GM23338 (cell line): ENCODE data around the gene GOLT1A.

Source experiments
- CREB1 ChIP-seq: fragments of 250-450 bp; sonication (Bioruptor Pico); IDR thresholded peaks from 2 replicates; pipeline ENCODE4 v1.5.0; 2020; ENCODE audit warnings: low read depth, mild to moderate bottlenecking, moderate library complexity
- EZH2 ChIP-seq: fragments of 200-600 bp; sonication (generic); IDR thresholded peaks from one replicate; pipeline ENCODE4 v1.8.0; 2017; ENCODE audit warnings: antibody characterized with exemption, mild to moderate bottlenecking, low read depth; ENCODE audit not compliant: unreplicated experiment
- EZH2phosphoT487 ChIP-seq: fragments of 200-600 bp; sonication (generic); IDR thresholded peaks from one replicate; pipeline ENCODE4 v1.8.1; 2018; ENCODE audit warnings: antibody characterized with exemption; ENCODE audit not compliant: unreplicated experiment
- NANOG ChIP-seq: IDR thresholded peaks from 2 replicates; pipeline ENCODE4 v1.6.1; 2016; ENCODE audit warnings: antibody characterized with exemption, borderline replicate concordance
- POLR2AphosphoS5 ChIP-seq: IDR thresholded peaks from 2 replicates; pipeline ENCODE4 v1.6.1; 2016; ENCODE audit warnings: antibody characterized with exemption, low read depth
- STAT1 ChIP-seq: IDR thresholded peaks from one replicate; pipeline ENCODE4 v1.6.1; 2016; ENCODE audit warnings: antibody characterized with exemption; ENCODE audit not compliant: unreplicated experiment
- ZNF114 ChIP-seq: fragments of 250-450 bp; sonication (Bioruptor Pico); IDR thresholded peaks from 2 replicates; pipeline ENCODE4 v1.5.0; 2020; ENCODE audit warnings: mild to moderate bottlenecking, moderate library complexity
- ZNF331 ChIP-seq: fragments of 250-450 bp; sonication (Bioruptor Pico); IDR thresholded peaks from 2 replicates; pipeline ENCODE4 v1.5.0; 2020; ENCODE audit warnings: low read depth, mild to moderate bottlenecking, moderate library complexity
- TF ChIP-seq, protein P1 (sequence below), 2 experiments: fragments of 200-600 bp in 1 of 2; sonication (generic) in 1 of 2; conservative IDR thresholded peaks; 2 replicates each; pipeline versions ENCODE4 v1.5.1 to v1.6.1; 2016 to 2017; ENCODE audit warnings: antibody characterized with exemption in 2 of 2, low read depth in 2 of 2, mild to moderate bottlenecking in 2 of 2, moderate library complexity in 1 of 2
- TF ChIP-seq, protein P2 (sequence below): IDR thresholded peaks from one replicate; pipeline ENCODE4 v1.6.1; 2018; ENCODE audit warnings: antibody characterized with exemption; ENCODE audit not compliant: unreplicated experiment
- TF ChIP-seq, protein P3 (sequence below): fragments of 250-450 bp; sonication (Bioruptor Pico); IDR thresholded peaks from 2 replicates; pipeline ENCODE4 v1.5.0; 2020; ENCODE audit warnings: mild to moderate bottlenecking, moderate library complexity
- TF ChIP-seq, protein P4 (sequence below): IDR thresholded peaks from 2 replicates; pipeline ENCODE4 v1.6.1; 2016; ENCODE audit warnings: antibody characterized with exemption

DNA sequence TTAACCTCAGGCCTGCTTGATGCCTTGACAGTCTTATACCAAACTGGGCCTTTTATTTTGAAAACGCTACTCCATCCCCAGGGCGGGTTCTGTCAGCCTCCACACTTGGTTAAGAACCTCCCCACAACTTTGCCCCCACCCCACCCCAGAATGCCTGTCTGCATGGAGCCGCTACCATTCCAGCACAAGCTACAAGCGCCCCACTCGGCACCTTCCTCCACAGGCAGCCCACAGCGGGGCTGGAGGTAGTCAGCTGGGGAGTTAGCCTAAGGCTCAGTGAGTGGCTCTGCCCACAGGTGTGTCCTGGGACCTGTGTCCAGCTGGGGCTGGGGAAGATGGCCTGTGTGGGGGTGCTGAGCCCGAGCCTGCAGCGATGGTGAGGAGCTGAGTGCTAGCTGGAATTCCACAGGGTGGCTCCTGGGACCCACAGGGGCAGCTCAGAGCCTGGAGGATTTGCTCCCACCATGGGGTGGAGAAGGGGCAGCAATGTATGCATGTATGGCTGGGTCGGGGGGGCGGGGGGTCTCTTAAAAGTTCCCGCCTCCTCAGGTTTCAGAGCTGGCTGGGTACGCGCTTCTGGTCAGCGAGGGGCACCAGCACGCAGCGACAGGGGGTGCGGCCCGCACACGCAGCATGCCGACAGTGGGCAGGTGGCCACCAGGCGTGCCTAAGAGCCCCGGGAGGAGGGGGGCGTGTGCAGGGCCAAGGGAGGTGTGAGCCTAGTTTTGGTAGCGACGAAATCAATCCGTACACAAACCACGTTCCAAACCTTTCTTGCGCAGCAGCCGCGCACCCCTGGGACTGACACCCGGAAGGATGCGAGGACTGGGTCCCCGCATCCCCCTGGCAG lies 62.9 kb downstream of the GOLT1A start:
- TF ChIP-seq, protein P1, sequence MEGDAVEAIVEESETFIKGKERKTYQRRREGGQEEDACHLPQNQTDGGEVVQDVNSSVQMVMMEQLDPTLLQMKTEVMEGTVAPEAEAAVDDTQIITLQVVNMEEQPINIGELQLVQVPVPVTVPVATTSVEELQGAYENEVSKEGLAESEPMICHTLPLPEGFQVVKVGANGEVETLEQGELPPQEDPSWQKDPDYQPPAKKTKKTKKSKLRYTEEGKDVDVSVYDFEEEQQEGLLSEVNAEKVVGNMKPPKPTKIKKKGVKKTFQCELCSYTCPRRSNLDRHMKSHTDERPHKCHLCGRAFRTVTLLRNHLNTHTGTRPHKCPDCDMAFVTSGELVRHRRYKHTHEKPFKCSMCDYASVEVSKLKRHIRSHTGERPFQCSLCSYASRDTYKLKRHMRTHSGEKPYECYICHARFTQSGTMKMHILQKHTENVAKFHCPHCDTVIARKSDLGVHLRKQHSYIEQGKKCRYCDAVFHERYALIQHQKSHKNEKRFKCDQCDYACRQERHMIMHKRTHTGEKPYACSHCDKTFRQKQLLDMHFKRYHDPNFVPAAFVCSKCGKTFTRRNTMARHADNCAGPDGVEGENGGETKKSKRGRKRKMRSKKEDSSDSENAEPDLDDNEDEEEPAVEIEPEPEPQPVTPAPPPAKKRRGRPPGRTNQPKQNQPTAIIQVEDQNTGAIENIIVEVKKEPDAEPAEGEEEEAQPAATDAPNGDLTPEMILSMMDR (conservative IDR thresholded peaks at IDR 0.05; ENCODE audit: low read depth in 2 of 2) = no peak
- TF ChIP-seq EZH2 (no peak), CREB1 (CRISPR knock-in tag) (no peak), POLR2AphosphoS5 (no peak), ZNF114 (no peak), STAT1 (no peak), NANOG (no peak), EZH2phosphoT487 (no peak), ZNF331 (CRISPR knock-in tag) (no peak)
- TF ChIP-seq, protein P2, sequence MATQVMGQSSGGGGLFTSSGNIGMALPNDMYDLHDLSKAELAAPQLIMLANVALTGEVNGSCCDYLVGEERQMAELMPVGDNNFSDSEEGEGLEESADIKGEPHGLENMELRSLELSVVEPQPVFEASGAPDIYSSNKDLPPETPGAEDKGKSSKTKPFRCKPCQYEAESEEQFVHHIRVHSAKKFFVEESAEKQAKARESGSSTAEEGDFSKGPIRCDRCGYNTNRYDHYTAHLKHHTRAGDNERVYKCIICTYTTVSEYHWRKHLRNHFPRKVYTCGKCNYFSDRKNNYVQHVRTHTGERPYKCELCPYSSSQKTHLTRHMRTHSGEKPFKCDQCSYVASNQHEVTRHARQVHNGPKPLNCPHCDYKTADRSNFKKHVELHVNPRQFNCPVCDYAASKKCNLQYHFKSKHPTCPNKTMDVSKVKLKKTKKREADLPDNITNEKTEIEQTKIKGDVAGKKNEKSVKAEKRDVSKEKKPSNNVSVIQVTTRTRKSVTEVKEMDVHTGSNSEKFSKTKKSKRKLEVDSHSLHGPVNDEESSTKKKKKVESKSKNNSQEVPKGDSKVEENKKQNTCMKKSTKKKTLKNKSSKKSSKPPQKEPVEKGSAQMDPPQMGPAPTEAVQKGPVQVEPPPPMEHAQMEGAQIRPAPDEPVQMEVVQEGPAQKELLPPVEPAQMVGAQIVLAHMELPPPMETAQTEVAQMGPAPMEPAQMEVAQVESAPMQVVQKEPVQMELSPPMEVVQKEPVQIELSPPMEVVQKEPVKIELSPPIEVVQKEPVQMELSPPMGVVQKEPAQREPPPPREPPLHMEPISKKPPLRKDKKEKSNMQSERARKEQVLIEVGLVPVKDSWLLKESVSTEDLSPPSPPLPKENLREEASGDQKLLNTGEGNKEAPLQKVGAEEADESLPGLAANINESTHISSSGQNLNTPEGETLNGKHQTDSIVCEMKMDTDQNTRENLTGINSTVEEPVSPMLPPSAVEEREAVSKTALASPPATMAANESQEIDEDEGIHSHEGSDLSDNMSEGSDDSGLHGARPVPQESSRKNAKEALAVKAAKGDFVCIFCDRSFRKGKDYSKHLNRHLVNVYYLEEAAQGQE = no peak
- TF ChIP-seq, protein P3, sequence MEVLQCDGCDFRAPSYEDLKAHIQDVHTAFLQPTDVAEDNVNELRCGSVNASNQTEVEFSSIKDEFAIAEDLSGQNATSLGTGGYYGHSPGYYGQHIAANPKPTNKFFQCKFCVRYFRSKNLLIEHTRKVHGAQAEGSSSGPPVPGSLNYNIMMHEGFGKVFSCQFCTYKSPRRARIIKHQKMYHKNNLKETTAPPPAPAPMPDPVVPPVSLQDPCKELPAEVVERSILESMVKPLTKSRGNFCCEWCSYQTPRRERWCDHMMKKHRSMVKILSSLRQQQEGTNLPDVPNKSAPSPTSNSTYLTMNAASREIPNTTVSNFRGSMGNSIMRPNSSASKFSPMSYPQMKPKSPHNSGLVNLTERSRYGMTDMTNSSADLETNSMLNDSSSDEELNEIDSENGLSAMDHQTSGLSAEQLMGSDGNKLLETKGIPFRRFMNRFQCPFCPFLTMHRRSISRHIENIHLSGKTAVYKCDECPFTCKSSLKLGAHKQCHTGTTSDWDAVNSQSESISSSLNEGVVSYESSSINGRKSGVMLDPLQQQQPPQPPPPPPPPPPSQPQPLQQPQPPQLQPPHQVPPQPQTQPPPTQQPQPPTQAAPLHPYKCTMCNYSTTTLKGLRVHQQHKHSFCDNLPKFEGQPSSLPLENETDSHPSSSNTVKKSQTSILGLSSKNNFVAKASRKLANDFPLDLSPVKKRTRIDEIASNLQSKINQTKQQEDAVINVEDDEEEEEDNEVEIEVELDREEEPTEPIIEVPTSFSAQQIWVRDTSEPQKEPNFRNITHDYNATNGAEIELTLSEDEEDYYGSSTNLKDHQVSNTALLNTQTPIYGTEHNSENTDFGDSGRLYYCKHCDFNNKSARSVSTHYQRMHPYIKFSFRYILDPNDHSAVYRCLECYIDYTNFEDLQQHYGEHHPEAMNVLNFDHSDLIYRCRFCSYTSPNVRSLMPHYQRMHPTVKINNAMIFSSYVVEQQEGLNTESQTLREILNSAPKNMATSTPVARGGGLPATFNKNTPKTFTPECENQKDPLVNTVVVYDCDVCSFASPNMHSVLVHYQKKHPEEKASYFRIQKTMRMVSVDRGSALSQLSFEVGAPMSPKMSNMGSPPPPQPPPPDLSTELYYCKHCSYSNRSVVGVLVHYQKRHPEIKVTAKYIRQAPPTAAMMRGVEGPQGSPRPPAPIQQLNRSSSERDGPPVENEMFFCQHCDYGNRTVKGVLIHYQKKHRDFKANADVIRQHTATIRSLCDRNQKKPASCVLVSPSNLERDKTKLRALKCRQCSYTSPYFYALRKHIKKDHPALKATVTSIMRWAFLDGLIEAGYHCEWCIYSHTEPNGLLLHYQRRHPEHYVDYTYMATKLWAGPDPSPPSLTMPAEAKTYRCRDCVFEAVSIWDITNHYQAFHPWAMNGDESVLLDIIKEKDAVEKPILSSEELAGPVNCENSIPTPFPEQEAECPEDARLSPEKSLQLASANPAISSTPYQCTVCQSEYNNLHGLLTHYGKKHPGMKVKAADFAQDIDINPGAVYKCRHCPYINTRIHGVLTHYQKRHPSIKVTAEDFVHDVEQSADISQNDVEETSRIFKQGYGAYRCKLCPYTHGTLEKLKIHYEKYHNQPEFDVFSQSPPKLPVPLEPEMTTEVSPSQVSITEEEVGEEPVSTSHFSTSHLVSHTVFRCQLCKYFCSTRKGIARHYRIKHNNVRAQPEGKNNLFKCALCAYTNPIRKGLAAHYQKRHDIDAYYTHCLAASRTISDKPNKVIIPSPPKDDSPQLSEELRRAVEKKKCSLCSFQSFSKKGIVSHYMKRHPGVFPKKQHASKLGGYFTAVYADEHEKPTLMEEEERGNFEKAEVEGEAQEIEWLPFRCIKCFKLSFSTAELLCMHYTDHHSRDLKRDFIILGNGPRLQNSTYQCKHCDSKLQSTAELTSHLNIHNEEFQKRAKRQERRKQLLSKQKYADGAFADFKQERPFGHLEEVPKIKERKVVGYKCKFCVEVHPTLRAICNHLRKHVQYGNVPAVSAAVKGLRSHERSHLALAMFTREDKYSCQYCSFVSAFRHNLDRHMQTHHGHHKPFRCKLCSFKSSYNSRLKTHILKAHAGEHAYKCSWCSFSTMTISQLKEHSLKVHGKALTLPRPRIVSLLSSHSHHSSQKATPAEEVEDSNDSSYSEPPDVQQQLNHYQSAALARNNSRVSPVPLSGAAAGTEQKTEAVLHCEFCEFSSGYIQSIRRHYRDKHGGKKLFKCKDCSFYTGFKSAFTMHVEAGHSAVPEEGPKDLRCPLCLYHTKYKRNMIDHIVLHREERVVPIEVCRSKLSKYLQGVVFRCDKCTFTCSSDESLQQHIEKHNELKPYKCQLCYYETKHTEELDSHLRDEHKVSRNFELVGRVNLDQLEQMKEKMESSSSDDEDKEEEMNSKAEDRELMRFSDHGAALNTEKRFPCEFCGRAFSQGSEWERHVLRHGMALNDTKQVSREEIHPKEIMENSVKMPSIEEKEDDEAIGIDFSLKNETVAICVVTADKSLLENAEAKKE (CRISPR knock-in tag) = no peak
- TF ChIP-seq, protein P4, sequence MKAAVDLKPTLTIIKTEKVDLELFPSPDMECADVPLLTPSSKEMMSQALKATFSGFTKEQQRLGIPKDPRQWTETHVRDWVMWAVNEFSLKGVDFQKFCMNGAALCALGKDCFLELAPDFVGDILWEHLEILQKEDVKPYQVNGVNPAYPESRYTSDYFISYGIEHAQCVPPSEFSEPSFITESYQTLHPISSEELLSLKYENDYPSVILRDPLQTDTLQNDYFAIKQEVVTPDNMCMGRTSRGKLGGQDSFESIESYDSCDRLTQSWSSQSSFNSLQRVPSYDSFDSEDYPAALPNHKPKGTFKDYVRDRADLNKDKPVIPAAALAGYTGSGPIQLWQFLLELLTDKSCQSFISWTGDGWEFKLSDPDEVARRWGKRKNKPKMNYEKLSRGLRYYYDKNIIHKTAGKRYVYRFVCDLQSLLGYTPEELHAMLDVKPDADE = no peak
